NOMO-1 treated with dmso at 0.1 percent for 144 hours (cell line): ENCODE measurements around the gene KRTAP12-3.

ENCODE experiments used
- DNase-seq: peaks from one replicate; lab custom pipeline; 2025; ENCODE audit not compliant: unreplicated experiment; lab: John Stamatoyannopoulos, UW

Gene KRTAP12-3

GRCh38 chr21:44701541-44701940 lies 43.8 kb downstream of the KRTAP12-3 start:
- no peak for DNase-seq

GRCh38 chr21:44702111-44702972 lies 44.6 kb downstream of the KRTAP12-3 start:
- no peak for DNase-seq

GRCh38 chr21:44702973-44703730 lies 45.4 kb downstream of the KRTAP12-3 start:
- DNase-seq = no peak

- no peak for DNase-seq
Measured at GRCh38 chr21:44703731-44704635, 46.3 kb downstream of the KRTAP12-3 start.

- no peak for DNase-seq
Measured at GRCh38 chr21:44704636-44705001, 46.9 kb downstream of the KRTAP12-3 start.

GRCh38 chr21:44706026-44706705 lies 48.4 kb downstream of the KRTAP12-3 start:
- DNase-seq = no peak

GRCh38 chr21:44706706-44707581 lies 49.2 kb downstream of the KRTAP12-3 start:
- DNase-seq = no peak
